ENCODE measurements around the gene CHMP3.

GRCh38 chr2:86513948-86514660, 49.1 kb downstream of the CHMP3 start:
- TF ChIP-seq CTCF (conservative IDR thresholded peaks at IDR 0.05; ENCODE audit: low read length), result no peak
- TF ChIP-seq EZH2phosphoT487 (IDR thresholded peaks at IDR 0.05; ENCODE audit: borderline replicate concordance, low read depth, low read length), result no peak

Measured in OCI-LY7 (cell line).